PC-3 (cell line): ENCODE results near the gene ENPP5. TPM values are rescaled to one million over a fixed set of nuclear protein-coding genes. Genes with fewer than 3 reads are reported as not detected.

ENCODE experiments used
- ATAC-seq: fragments of 200-7000 bp; cut with Tn5 transposase; 2 replicates; pipeline ENCODE4 v1.9.1; 2020; ENCODE audit warnings: mild to moderate bottlenecking, moderate library complexity
- BruUV-seq: library from RNA; stranded (reverse); fragments of 400-500 nt; replicated peaks from 2 replicates; lab custom pipeline; 2021; lab: Mats Ljungman, UMichigan
- CTCF ChIA-PET: fragments of 300-600 bp; sonication (Branson Sonifier 250); formaldehyde crosslinking; loops from one replicate; lab custom pipeline; 2022; ENCODE audit warnings: antibody characterized with exemption; lab: Charles Lee
- POLR2A ChIA-PET: fragments of 300-600 bp; sonication (Branson Sonifier 250); formaldehyde crosslinking; loops from one replicate; lab custom pipeline; 2022; ENCODE audit warnings: antibody characterized with exemption; ENCODE audit not compliant: unreplicated experiment; lab: Charles Lee
- DNase-seq: peaks from one replicate; pipeline ENCODE4 v3.0.0-alpha.2; 2015
- H2AFZ ChIP-seq: fragments of 300-600 bp; sonication (generic); 2 replicates; pipeline ENCODE4 v1.6.0; 2016; ENCODE audit warnings: antibody characterized with exemption, low read length
- H3F3A ChIP-seq: fragments of 300-600 bp; sonication (generic); one replicate; pipeline ENCODE4 v1.6.0; 2017; ENCODE audit warnings: antibody characterized with exemption, low read length, control low read depth, mild to moderate bottlenecking; ENCODE audit not compliant: unreplicated experiment
- H3K27ac ChIP-seq: fragments of 300-600 bp; sonication (generic); 2 replicates; pipeline ENCODE4 v1.5.1; 2016; ENCODE audit warnings: mild to moderate bottlenecking, low read length
- H3K27me3 ChIP-seq: fragments of 300-600 bp; sonication (generic); 2 replicates; pipeline ENCODE4 v1.6.1; 2016; ENCODE audit warnings: low read length, mixed read lengths
- H3K36me3 ChIP-seq: fragments of 300-600 bp; sonication (generic); 2 replicates; pipeline ENCODE4 v1.6.1; 2016; ENCODE audit warnings: low read depth, mixed run types, low read length, mixed read lengths
- H3K4me1 ChIP-seq: fragments of 300-600 bp; sonication (generic); 2 replicates; pipeline ENCODE4 v1.5.1; 2016; ENCODE audit warnings: low read length; ENCODE audit not compliant: insufficient read depth
- H3K4me2 ChIP-seq: fragments of 300-600 bp; sonication (generic); 2 replicates; pipeline ENCODE4 v1.6.0; 2016; ENCODE audit warnings: low read length
- H3K4me3 ChIP-seq: fragments of 300-600 bp; sonication (generic); 2 replicates; pipeline ENCODE4 v1.5.1; 2016; ENCODE audit warnings: mild to moderate bottlenecking, low read length, mixed read lengths
- H3K79me2 ChIP-seq: fragments of 300-600 bp; sonication (generic); 2 replicates; pipeline ENCODE4 v1.6.1; 2017; ENCODE audit warnings: low read length, mixed read lengths
- H3K9ac ChIP-seq: fragments of 300-600 bp; sonication (generic); 2 replicates; pipeline ENCODE4 v1.6.0; 2016; ENCODE audit warnings: mild to moderate bottlenecking, low read length
- H3K9me2 ChIP-seq: fragments of 300-600 bp; sonication (generic); replicated peaks from 2 replicates; pipeline ENCODE4 v1.6.1; 2016; ENCODE audit warnings: mixed run types, low read length, mixed read lengths
- H3K9me3 ChIP-seq: fragments of 300-600 bp; sonication (generic); 2 replicates; pipeline ENCODE4 v1.6.1; 2016; ENCODE audit warnings: low read length, mixed read lengths
- H4K20me1 ChIP-seq: fragments of 300-600 bp; sonication (generic); 2 replicates; pipeline ENCODE4 v1.6.1; 2016; ENCODE audit warnings: low read length, mixed read lengths
- EZH2 ChIP-seq: fragments of 300-600 bp; sonication (generic); IDR thresholded peaks from one replicate; pipeline ENCODE4 v1.6.1; 2017; ENCODE audit warnings: antibody characterized with exemption, mild to moderate bottlenecking, low read length; ENCODE audit not compliant: unreplicated experiment
- EZH2phosphoT487 ChIP-seq: fragments of 300-600 bp; sonication (generic); IDR thresholded peaks from 2 replicates; pipeline ENCODE4 v1.6.1; 2018; ENCODE audit warnings: mild to moderate bottlenecking, antibody characterized with exemption, low read length, borderline replicate concordance
- intact Hi-C: fragments of 100-400 bp; cut with micrococcal nuclease; formaldehyde crosslinking; loops from 2 replicates; pipeline ENCODE4 v1.9.0; 2023
- total RNA-seq: library from RNA; depleted of rRNA; stranded (reverse); fragments of >200 nt; gene quantifications from 2 replicates; pipeline ENCODE4 v1.2.3, GENCODE V29; 2014
- TF ChIP-seq, protein P1 (sequence below): fragments of 300-600 bp; sonication (generic); conservative IDR thresholded peaks from 2 replicates; pipeline ENCODE4 v1.5.1; 2017; ENCODE audit warnings: antibody characterized with exemption, low read depth, mild to moderate bottlenecking, low read length

ENPP5 gene
- total RNA-seq, 1 experiment from 2014 or later: 0.04 TPM

DNA sequence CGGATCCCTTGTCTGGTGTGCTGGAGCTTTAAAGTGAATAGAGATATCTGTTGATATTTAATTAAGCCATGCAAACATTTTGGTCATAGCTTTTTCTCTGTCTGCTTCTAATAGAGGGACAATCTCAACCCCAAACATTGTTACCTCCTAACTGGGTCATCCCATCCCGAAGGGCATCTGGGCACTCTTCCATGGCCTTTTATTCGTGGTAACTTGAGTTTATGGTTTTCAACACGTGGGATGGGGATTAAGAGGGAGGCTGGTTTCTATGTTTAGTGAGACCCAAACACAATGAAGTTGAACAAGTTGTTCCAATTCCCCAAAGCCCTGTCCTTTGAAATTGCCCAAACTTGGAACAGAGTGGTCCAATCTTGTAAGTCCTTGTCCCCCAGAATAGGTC lies 1.4 kb upstream of the ENPP5 start:
- intact Hi-C loops: no loop called here
- H3K27ac ChIP-seq: no peak overlapping the region
- no peaks in the 10 kb centered on the region; the same call in 1 of the 2 replicates for H3K4me1 ChIP-seq
- no peaks in the 10 kb centered on the region for H3K36me3 ChIP-seq
- H3K27me3 ChIP-seq: peaks cover 95% of the 10 kb centered on the region
- H3K9me3 ChIP-seq: no peaks in the 10 kb centered on the region
- no peak overlapping the region for H2AFZ ChIP-seq
- ATAC-seq (no peak), DNase-seq (no peak)
- TF ChIP-seq, protein P1, sequence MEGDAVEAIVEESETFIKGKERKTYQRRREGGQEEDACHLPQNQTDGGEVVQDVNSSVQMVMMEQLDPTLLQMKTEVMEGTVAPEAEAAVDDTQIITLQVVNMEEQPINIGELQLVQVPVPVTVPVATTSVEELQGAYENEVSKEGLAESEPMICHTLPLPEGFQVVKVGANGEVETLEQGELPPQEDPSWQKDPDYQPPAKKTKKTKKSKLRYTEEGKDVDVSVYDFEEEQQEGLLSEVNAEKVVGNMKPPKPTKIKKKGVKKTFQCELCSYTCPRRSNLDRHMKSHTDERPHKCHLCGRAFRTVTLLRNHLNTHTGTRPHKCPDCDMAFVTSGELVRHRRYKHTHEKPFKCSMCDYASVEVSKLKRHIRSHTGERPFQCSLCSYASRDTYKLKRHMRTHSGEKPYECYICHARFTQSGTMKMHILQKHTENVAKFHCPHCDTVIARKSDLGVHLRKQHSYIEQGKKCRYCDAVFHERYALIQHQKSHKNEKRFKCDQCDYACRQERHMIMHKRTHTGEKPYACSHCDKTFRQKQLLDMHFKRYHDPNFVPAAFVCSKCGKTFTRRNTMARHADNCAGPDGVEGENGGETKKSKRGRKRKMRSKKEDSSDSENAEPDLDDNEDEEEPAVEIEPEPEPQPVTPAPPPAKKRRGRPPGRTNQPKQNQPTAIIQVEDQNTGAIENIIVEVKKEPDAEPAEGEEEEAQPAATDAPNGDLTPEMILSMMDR: no peak
- TF ChIP-seq EZH2: no peak
- TF ChIP-seq EZH2phosphoT487: no peak
- no peak overlapping the region for H3K4me3 ChIP-seq
- H3K79me2 ChIP-seq: no peaks in the 10 kb centered on the region
- ChIA-PET CTCF (no interaction called here), POLR2A (no interaction called here)
- H3K9me2 ChIP-seq: no peaks in the 10 kb centered on the region
- no peak overlapping the region for H3K9ac ChIP-seq
- H3K4me2 ChIP-seq: no peak overlapping the region
- no peaks in the 10 kb centered on the region for H4K20me1 ChIP-seq
- BruUV-seq: no TSS peak
- H3F3A ChIP-seq: no peaks in the 10 kb centered on the region

DNA sequence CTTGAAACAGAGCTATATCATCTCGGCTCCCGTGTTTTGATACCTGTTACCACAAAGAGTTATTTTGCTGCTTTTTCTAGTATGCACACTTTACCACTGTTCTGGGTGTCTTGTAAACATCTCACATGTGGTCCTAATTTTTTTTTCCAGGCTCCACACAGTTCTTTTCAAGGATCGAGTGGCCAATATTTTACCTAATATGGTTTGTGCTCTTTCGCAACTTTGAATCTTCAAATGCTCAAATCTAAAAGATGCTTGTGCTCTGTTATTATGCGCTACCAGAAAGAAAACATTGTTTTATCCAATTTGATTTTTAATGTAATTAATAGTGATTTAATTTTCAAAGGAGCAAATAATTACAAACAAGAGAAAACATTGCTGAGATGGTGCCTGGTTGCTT lies 10.7 kb downstream of the ENPP5 start:
- Histone ChIP-seq H3K9ac (no peak overlapping the region), H3K4me2 (no peak overlapping the region), H3K9me3 (no peaks in the 10 kb centered on the region), H3K79me2 (no peaks in the 10 kb centered on the region), H3F3A (no peaks in the 10 kb centered on the region), H4K20me1 (no peaks in the 10 kb centered on the region), H3K9me2 (no peaks in the 10 kb centered on the region), H3K27me3 (peaks cover 64% of the 10 kb centered on the region), H3K4me1 (no peaks in the 10 kb centered on the region), H3K27ac (no peak overlapping the region), H2AFZ (no peak overlapping the region), H3K36me3 (no peaks in the 10 kb centered on the region), H3K4me3 (no peak overlapping the region)
- ATAC-seq: no peak
- ChIA-PET POLR2A (no interaction called here), CTCF (no interaction called here)
- TF ChIP-seq EZH2 (no peak), EZH2phosphoT487 (no peak)
- TF ChIP-seq, protein P1: no peak
- no peak for DNase-seq
- intact Hi-C loops: no loop called here
- no TSS peak for BruUV-seq

DNA sequence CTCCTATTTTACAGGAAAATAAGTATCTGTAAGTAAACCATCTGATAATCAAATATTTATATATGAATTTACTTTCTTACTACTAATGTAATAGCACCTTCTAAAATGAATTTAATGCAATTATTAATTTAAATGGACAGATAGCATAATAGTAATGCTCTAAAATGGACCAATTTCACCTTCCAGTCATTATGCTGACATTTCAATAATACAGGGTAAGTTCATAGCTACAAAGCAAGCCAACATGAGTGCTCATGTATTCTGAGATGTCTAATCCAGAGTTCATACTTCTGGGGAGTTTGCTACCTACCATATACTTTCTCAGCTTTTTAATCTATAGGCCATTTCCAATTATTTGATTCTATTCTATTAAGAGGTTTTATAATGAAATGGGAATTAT lies 11.6 kb downstream of the ENPP5 start:
- no peak overlapping the region for H3K4me2 ChIP-seq
- H4K20me1 ChIP-seq: no peaks in the 10 kb centered on the region
- ChIA-PET CTCF (no interaction called here), POLR2A (no interaction called here)
- H3K9me3 ChIP-seq: no peaks in the 10 kb centered on the region
- no peak overlapping the region for H3K9ac ChIP-seq
- no peak overlapping the region for H2AFZ ChIP-seq
- H3K36me3 ChIP-seq: no peaks in the 10 kb centered on the region
- no peaks in the 10 kb centered on the region for H3K4me1 ChIP-seq
- TF ChIP-seq EZH2: no peak
- TF ChIP-seq EZH2phosphoT487: no peak
- TF ChIP-seq, protein P1: no peak
- H3K27ac ChIP-seq: no peak overlapping the region
- no TSS peak for BruUV-seq
- ATAC-seq (no peak), DNase-seq (no peak)
- H3K79me2 ChIP-seq: no peaks in the 10 kb centered on the region
- no peak overlapping the region for H3K4me3 ChIP-seq
- H3K9me2 ChIP-seq: no peaks in the 10 kb centered on the region
- no peaks in the 10 kb centered on the region for H3F3A ChIP-seq
- peaks cover 67% of the 10 kb centered on the region for H3K27me3 ChIP-seq
- intact Hi-C loops: no loop called here
